NCI-H1048 (cell line): Measurements from ENCODE around the gene CENATAC.
"Not testable (repeated sequence)": the region's sequence is repeated elsewhere in the genome, so short reads cannot be mapped to it uniquely, and the experiment has no call there.

Source experiments
- DNase-seq: peaks from one replicate; lab custom pipeline; 2025; lab: John Stamatoyannopoulos, UW

CENATAC gene

DNA sequence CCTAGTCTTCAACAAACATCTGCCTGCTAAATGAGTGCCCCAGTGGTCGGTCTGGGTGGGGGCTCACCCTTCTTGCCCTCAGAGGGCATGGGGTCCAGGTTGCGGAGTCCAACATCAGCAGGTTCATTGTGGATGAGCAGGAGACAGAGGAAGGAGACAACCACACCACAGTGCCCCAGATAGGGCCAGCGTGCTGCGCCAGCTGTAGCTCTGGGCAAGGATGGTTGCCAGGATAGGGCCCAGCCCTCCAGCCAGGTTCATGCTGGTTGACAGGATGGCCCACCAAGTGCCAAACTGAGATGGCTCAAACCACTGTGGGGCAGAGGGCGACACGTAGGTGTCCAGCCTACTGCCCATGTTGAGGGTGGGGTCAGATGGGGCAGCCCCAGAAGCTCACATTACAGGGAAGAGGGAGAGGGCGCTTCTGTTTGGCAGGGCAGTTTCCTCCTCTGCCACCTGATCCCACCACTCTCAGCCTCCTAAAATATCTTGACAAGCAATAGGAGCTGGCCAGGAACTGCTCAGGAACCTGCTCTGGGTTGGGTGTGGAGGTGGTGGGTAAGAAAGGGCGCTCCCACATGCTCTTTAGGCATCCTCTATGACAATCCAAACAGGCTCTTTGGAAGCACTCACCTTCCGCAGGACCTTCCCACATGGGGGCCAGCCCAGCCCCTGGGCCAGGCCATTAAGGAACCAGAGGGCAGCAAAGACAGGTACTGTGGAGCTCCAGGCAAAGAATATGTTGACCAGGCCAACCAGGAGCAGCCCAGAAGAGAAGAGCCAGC, 29.8 kb downstream of the CENATAC start:
- DNase-seq, result no peak

DNA sequence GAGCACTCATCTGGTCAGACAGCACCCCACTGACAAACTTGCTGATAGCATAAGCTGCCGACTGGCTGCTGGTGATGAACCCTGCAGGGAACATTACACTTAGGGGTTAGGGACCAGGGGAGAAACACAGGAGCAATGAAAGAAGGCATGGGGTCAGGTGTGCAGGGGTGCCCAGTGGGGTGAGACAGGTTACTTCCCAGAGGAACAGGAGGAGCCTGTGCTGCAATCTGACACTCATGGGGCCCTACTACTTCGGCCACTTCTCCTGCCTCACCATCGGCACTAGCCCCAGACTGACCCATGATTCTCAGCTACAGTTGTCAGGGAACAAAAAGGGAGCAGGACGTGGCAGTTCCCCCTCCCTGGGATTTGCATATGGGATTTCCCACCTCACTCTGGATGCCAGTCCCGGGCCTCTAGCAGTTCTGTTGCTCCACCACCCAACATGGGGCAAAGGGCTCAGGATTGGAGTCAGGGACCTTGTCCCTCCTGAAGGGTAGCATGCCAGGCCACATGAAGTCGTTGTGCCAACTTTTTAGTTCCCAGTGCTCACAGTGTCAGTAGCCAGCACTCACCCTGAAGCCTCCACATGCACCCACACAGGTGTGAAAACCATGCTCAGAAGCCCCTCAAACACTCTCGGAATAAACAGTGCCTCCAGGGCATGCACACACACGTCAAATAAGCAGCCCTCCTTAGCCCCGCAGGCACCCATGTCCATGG, 30.6 kb downstream of the CENATAC start:
- no peak for DNase-seq

DNA sequence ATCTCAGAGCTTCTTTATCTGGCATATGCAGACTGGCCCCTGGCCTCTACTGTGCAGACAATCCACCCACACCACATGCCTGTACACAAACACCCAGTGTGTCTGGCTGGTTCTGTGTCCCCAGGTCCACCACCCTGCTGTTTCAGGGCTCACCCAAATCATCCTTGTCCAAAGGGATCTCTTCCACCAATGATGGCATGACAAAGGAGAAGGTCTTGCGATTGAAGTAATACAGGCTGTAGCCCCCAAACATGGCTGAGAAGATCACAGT, 31.1 kb downstream of the CENATAC start:
- DNase-seq, result no peak

DNA sequence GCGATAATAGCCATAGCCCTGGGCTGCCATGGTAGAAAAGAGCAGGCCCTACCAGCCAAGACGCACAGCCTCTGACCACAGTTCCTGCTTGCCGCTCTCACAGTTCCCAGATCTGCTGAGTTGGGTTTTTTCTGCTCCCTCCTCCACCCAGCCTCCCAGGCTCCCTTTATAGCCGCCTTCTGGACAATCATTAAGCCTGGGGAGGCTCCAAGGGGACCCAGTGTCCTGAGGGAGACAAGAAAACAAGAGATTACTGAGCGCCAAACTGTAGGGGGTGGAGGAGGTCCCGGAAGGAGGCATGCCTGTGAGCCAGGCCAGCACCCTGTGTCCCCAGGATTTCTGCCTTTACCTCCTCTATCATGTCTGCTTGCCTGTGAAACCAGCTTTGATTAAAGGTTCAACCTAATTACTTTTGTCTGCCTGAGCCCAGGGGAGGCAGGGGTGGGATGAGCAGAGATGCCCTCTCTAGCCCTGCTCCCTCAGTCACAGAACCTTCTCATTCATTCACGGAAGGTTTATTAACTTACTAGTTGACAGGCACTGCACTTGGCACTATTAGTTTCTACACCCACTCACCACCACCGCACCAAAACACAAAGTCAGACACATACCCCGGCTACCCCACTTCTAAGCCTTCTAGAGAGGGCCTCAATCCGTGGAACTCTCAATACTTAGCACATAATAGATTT, 31.5 kb downstream of the CENATAC start:
- no peak for DNase-seq

DNA sequence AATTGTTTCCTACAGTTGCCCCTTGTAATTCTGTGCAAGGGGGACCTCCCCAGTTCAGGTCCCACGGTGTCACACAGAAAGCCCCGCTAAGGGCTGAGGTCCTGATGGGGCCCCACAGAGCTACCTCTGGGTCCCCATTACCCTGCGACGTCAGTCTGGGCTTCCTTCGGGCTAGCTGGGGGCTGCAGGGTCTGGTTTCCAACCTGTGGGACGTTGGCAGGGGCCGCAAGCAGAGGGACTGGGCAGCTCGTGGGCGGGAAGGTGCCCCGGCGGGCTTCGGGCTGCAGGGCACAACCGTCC, 32.0 kb downstream of the CENATAC start:
- no peak for DNase-seq

DNA sequence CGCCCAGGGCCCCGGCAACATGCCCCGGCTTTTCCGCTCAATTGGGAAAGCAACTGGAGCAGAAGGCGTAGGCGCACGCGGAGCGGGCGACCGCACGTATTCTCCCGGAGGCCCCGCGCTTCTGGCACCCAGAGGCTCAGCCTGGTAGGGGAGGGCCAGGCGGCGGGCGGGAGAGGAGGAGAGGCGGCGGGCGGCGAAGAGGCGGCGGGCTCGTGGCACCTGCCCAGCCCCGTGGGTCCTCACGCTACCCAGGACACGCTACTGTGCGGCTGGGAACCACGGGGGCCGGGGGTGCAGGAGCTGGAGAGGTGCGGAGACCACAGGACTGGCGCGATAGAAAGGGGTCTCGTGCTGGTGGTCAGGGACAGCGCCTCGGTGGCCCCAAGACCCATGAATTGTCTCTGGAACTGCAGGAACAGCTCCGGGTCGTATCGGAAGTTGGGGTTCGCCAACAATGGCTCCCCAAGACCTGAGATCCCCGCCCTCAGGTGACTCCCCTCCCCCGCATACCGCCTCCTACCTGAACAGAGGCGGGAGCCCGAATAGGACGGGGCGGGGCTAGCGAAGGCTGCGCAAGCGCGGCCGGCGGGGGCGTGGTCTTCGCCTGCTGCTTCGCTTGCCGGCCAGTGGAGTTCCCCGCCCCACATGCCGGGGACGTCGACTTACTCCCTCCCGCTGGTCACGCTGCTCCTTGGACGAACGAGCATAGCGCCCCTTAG, 32.5 kb downstream of the CENATAC start, which contains the start of gene SLC37A4:
SLC37A4 (minus strand) TSS at position 549 of the 719 bp plus-strand sequence.
- DNase-seq, result peak; percentile 94

DNA sequence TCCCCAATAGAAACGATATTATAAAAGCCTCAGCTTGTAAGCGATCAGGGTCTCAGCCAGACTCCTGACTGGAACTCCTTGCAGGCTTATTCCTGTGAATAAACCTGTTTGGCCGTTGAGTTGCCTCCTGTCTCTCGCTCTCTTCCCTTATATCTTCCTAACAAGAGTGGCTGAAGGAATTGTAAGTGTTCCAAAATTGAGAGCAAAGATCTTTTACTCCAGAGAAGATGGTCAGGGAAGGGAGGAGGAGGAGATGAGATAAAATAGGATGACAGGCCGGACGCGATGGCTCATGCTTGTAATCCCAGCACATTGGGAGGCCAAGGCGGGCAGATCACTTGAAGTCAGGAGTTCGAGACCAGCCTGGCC, 34.0 kb downstream of the CENATAC start:
- DNase-seq, result no peak

DNA sequence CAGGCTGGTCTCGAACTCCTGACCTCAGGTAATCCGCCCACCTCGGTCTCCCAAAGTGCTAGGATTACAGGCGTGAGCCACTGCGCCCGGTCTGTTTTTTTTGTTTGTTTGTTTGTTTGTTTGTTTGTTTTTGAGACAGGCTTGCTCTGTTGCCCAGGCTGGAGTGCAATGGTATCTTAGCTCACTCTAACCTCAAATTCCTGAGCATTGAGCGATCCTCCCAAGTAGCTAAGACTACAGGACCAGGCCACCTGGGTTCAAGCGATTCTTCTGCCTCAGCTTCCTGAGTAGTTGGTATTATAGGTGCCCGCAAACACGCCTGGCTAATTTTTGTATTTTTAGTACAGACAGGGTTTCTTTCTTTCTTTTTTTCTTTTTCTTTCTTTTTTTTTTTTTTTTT, 35.5 kb downstream of the CENATAC start:
- DNase-seq, result not testable (repeated sequence)

DNA sequence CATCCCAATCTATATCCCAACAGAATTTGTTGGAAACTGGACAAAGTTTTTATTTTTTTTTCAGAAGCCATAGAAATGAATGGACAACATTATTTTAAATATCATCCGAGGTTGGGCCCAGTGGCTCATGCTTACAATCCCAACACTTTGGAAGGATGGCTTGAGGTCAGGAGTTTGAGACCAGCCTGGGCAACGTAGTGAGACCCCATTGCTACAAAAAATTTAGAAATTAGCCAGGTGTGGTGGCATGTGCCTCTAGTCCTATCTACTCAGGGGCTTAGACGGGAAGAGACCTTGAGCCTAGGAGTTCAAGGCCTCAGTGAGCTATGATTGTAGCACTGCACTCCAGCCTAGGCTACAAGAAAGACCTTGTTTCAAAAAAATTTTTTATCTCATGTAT, 36.9 kb downstream of the CENATAC start:
- DNase-seq, result no peak

DNA sequence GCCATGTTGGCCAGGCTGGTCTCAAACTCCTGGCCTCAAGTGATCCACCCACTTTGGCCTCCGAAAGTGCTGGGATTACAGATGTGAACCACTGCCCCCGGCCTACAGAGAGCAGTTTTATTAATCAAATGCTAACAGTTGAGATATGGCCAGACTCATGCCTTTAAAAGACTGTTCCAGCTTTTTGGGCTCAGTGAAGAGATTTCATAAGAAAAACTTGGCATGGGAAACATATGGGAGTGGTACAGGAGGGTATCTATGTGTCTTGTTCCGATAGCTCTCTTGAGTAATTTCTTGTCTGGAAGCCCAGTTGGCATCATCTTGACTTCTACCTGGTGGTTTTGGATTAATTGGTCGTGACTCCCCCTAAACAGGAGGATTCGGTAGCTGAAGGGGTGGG, 40.9 kb downstream of the CENATAC start:
- no peak for DNase-seq

DNA sequence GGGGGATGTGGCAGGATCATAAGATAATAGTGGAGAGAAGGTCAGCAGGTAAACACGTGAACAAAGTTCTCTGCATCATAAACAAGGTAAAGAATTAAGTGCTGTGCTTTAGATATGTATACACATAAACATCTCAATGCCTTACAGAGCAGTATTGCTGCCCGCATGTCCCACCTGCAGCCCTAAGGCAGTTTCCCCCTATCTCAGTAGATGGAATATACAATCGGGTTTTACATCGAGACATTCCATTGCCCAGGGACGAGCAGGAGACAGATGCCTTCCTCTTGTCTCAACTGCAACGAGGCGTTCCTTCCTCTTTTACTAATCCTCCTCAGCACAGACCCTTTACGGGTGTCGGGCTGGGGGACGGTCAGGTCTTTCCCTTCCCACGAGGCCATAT, 41.5 kb downstream of the CENATAC start:
- not testable (repeated sequence) for DNase-seq

DNA sequence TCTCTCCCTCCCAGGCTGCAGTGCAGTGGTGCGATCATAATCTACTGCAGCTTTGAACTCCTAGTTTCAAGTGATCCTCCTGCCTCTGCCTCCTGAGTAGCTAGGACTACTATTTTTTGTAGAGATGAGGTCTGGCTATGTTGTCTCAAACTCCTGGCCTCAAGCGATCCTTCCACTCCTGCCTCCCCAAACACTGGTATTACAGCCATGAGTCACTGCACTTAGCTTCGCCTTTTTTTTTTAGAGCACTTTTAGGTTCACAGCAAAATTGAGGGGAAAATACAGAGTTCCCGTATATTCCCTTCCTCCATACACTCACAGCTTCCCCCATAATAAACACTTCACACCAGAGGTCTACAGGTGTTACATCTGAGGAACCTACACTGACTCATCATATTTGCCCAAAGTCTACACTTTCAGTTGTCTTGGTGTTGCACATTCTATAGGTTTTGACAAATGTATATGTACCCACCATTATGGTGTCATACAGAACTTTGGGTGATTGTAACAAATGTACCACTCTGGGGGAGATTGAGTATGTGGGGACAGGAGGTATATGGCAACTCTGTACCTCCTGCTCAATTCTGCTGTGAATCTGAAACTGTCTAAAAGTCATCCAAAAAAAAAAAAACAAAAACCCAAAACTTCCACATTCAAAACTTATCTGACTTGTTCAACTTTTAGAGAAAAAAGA, 44.0 kb downstream of the CENATAC start:
- DNase-seq, result no peak

DNA sequence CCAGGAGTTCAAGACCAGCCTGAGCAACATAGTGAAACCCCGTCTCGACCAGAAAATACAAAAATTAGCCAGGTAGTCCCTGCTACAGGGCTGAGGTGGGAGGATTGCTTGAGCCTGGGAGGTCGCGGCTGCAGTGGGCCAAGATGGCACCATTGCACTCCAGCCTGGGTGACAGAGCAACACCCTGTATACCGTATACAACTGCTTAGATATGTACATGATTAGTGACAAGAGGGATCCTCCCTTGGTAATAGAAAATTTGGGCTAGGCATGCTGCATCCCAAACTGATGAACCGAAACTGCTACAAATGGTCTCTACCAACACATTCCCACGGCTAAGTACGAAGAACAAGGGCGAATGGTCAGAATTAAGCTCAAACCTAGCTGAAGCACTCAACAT, 45.0 kb downstream of the CENATAC start:
- DNase-seq, result no peak

DNA sequence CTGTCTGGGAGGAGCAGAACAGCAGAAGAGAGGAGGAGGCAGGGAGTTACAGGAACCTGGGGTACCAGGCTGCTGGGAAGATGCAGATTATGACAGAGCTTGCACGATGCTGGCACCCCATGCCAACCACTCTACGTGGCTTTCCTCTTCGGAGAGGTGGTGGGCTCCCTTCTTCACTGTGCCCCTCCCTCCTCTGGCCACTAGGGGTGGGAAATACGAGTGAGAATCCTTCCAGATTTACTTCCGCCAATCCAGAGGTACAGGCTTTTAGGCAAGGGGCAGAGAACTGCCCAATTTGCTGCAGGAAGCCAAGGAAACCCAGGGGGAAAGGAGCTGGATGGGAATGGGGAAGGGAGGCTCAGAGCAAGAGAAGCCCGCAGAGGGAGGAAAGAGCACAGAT, 46.8 kb downstream of the CENATAC start:
- no peak for DNase-seq

DNA sequence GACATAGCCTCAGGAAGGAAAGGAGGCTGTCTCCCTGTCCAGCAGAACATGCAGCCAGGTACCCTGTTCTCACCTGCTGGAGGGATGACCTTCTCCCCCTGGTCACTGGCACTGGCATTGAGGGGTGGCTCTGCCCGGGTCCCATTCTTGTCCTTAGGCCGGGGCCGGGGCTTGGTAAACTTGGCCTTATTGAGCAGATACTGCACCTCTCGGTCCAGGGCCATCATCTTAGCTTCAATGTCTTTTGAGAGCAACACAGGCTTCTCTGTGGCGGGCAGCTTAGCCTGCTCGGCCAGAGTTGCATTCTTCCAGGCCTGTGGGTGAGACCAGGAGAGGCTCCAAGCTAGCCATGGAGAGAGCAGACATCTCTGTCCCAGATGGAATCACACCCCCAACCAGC, 48.6 kb downstream of the CENATAC start:
- no peak for DNase-seq

DNA sequence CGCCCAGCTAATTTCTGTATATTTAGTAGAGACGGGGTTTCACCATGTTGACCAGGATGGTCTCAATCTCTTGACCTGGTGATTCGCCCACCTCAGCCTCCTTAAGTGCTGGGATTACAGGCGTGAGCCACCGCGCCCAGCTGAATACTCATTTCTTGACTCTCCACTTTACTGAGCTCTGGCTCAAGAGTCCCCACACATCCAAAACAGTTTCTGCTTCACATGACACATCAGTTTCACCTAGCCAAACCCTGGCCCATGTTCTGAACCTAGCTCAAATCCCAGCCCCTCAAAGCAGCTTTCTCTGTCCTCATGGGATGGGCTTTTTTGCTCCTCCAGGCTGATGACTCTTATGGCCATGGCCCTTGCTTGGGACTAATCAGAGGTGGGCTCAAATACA, 49.3 kb downstream of the CENATAC start:
- no peak for DNase-seq

DNA sequence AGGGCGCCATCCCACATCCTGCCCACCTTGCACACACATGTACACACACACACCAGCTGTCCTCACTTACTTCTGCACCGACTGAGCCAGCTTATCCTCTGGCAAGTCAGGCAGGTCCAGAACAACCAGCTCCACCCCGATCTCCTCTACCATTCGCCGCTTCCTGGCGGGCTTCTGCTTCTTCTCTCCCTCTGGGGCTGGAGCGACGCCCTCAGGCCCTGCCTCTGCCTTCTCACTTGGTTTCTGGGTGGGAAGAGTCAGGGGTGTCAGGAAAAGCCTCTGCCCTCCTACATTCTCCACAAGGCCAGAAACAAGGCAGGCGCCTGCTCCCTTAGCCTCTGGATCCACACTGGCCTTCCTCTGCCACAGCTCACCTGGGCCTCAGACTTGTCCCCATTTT, 50.7 kb downstream of the CENATAC start:
- no peak for DNase-seq

DNA sequence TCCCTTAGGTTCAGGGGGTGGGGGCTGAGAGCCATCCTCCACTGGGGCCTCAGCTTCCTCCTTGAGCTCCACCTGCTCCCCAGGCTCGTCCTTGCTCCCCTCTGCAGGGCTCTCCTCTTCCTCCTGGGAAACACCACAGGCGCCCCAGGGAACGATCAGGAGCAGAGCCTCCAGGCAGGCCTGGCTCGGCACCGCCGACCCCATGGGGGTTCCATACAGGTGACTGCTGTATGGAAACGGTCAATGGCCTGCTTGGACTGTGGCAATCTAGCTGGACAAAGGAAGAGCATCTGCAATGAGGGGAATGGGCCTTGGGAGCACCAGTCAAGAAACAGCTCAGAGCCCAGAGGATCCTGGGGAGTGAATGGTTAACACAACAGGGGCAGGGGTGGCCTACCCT, 51.1 kb downstream of the CENATAC start:
- no peak for DNase-seq

DNA sequence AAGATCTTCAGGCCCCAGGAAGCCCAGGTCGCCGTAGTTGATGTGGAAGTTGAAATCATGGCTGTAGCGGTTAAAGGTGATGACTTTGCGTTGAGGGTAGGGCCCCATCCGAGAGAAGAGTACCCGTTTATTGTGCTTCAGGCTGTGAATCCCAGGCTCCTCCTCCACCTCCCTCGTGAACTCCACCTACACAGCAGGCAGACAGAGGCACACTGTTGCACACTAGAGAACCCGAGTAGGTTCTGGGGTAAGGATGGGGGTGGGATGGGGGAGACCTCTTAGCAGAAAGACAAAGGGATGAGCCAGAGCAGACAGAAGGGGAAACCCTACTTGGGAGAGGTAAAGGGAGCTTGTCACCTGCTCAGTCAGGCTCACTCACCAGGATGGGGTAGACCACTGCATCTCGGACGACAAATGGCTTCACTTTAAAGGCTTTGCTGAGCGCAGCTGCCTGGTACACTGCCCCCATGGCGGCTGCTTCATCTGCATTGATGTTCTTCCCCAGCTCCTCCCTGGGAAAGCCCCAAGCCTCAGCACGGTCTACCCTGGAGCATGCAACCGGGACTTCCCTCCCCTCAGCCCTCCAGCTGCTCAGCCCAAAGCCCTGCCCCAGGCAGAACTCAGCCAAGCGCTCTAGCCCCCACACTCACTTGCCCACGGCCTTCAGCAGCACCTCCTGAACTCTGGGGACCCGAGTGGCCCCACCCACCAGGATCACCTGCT, 53.7 kb downstream of the CENATAC start:
- DNase-seq, result no peak

DNA sequence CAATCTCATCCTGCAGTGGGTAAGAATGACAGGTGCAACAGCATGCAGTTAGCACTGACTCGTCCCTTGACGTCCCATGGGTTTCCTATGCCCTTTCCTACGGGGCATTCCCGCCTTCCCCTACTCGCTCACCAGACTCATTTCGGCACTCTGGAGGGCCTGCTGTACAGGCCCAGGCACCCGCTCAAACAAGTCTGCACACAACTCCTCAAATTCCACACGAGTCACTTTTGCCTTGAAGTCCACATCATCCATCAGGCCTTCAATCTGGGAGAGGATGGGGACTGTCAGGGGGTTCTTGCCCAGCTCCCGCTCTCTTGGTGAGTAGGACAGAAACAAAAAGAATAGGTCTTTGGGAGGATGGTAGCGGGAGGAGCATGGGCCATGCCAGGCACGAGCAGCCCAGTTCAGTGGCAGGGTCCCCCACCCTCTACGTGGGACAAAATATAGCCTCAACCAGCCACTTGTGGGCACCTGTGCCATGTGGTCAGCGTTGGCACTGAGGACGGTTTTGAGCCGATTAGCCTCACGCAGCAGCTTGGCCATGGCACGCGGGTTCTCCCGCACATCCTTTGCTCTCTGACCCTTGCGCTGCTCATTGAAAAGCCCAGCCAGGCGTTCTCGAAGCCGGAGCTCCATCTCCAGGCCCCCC, 54.4 kb downstream of the CENATAC start:
- DNase-seq, result no peak

DNA sequence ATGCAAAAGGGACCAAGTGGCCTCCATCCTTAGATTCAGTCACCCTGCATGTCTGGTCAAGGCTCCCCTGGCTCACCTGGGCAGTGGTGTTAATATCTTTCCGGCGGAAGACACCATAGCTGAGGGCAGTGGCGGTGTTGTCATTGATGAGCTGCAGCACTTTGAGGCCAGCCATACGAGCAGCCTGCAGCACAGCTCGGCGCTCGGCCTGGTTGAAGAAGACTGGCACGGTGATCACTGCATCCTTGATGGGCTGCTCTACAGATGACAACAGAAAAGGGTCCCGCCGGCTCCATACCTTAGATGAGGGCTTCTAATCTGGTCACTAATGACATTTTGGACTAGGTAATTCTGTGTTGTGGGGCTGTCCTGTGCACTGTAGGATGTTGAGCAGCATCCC, 56.5 kb downstream of the CENATAC start:
- DNase-seq, result no peak
